GM21786 (cell line): Measurements from ENCODE around the gene SLC12A8.

Experiments
- ATAC-seq: cut with Tn5 transposase; IDR thresholded peaks from one replicate; pipeline ENCODE4 v1.9.1; 2021; ENCODE audit not compliant: unreplicated experiment

SLC12A8 gene

DNA sequence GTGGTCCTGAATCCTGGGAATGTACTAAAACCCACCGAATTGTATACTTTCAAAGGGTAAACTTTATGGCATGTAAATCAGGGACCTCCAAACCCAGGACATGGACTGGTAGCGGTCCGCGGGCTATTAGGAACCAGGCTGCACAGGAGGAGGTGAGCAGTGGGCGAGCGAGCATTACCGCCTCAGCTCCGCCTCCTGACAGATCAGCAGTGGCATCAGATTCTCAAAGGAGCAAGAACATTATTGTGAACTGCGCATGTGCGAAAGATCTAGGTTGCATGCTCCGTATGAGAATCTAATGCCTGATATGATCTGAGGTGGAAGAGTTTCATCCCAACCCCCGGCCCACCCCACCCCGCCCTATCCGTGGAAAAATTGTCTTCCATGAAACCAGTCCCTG is 178.9 kb downstream of the SLC12A8 start:
- ATAC-seq: no peak

DNA sequence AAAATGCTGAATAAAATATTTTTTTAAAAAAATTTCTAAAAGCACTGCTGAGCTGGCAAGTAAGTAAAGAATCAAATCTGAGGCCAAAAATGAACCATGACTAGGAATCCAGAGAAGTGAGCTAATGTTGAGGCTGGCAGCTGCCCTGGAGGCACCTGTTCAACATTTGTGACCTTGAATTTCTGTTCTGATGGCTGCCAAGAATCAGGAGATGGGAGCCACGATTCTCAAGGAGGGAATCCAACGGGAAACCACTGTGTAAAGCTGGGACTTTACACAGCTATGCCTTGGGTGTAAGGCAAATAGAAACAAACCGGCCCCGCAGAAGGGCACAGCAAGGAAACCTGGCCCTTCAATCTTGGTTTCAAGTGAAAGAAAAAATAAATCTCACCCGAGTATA is 179.4 kb downstream of the SLC12A8 start:
- no peak for ATAC-seq

DNA sequence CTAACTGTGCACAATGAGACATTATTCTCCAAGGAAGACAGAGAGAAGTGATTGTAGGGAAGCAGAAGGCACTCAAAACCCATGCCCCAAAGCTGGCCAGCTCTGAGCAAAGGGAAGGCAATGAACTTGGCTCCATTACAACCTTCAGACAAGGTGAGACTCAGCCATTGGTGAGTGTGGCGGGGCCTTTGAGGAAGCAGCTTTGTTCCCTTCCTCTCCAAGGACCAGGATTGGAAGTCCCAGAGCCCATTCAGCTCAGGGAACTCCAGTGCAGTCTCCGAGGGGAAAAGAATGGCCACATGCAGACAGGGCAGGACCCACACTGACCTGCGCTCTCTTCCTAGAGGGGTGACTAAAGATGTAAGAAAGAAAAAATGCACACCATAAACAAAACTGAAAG is 179.9 kb downstream of the SLC12A8 start:
- no peak for ATAC-seq
